Activated CD8-positive, alpha-beta memory T cell treated with anti-CD3 and anti-CD28 coated beads, Interleukin-2, amount 50 U/mL, for 4 hours (primary cell): Measurements from ENCODE around the gene FCGBP.
A peak's percentile ranks its signal among the peaks of the same experiment; 100 is the strongest.

Experiments used
- DNase-seq: peaks from one replicate; pipeline ENCODE4 v3.0.0-alpha.2; 2020

Gene FCGBP

GRCh38 chr19:39943586-39943985 is 9.2 kb upstream of the FCGBP start:
- DNase-seq, result no peak

GRCh38 chr19:39942366-39942730 is 7.9 kb upstream of the FCGBP start:
- DNase-seq, result no peak

GRCh38 chr19:39941615-39942365 is 7.4 kb upstream of the FCGBP start:
- peak; percentile 41 for DNase-seq

GRCh38 chr19:39941151-39941550 is 6.7 kb upstream of the FCGBP start:
- DNase-seq, result no peak

- no peak for DNase-seq
Observed at GRCh38 chr19:39940221-39940833, 5.9 kb upstream of the FCGBP start.

GRCh38 chr19:39939556-39939955 is 5.1 kb upstream of the FCGBP start:
- DNase-seq, result no peak

GRCh38 chr19:39937787-39938186 is 3.4 kb upstream of the FCGBP start:
- DNase-seq, result no peak

- DNase-seq, result peak; percentile 45
Observed at GRCh38 chr19:39937094-39937720, 2.8 kb upstream of the FCGBP start.

- no peak for DNase-seq
Observed at GRCh38 chr19:39936622-39937021, 2.2 kb upstream of the FCGBP start.

- no peak for DNase-seq
Observed at GRCh38 chr19:39936020-39936419, 1.6 kb upstream of the FCGBP start.

GRCh38 chr19:39935364-39935661 is 879 bp upstream of the FCGBP start:
- no peak for DNase-seq

GRCh38 chr19:39929750-39930149 is 4.7 kb downstream of the FCGBP start:
- no peak for DNase-seq

GRCh38 chr19:39928357-39928725 is 6.1 kb downstream of the FCGBP start:
- no peak for DNase-seq

GRCh38 chr19:39927524-39928356 is 6.7 kb downstream of the FCGBP start:
- no peak for DNase-seq

- DNase-seq, result no peak
Observed at GRCh38 chr19:39927076-39927475, 7.4 kb downstream of the FCGBP start.

- DNase-seq, result no peak
Observed at GRCh38 chr19:39926170-39926760, 8.2 kb downstream of the FCGBP start.

- no peak for DNase-seq
Observed at GRCh38 chr19:39924952-39925351, 9.5 kb downstream of the FCGBP start.

- DNase-seq, result no peak
Observed at GRCh38 chr19:39924389-39924788, 10.0 kb downstream of the FCGBP start.

- no peak for DNase-seq
Observed at GRCh38 chr19:39923862-39924261, 10.6 kb downstream of the FCGBP start.

- DNase-seq, result no peak
Observed at GRCh38 chr19:39919976-39920375, 14.5 kb downstream of the FCGBP start.

GRCh38 chr19:39918183-39918651 is 16.2 kb downstream of the FCGBP start:
- no peak for DNase-seq

GRCh38 chr19:39917561-39918182 is 16.8 kb downstream of the FCGBP start:
- DNase-seq, result no peak
